ENCODE measurements around the gene PDCD6IP.
"Not testable (repeated sequence)": the region's sequence is repeated elsewhere in the genome, so short reads cannot be mapped to it uniquely, and the experiment has no call there.

PDCD6IP gene

GRCh38 chr3:33792167-33792892 lies 6.1 kb upstream of the PDCD6IP start:
- no peak for DNase-seq (ENCODE audit: low spot score)

- no peak for DNase-seq (ENCODE audit: low spot score)
These were observed 3.3 kb upstream of the PDCD6IP start for GRCh38 chr3:33795131-33795530.

- DNase-seq (ENCODE audit: low spot score), result no peak
These were observed 2.4 kb upstream of the PDCD6IP start for GRCh38 chr3:33795856-33796536.

GRCh38 chr3:33798113-33798417 lies 365 bp upstream of the PDCD6IP start:
- no peak for DNase-seq (ENCODE audit: low spot score)

GRCh38 chr3:33799202-33799551 lies 747 bp downstream of the PDCD6IP start:
- no peak for DNase-seq (ENCODE audit: low spot score)

- no peak for DNase-seq (ENCODE audit: low spot score)
These were observed 4.8 kb downstream of the PDCD6IP start for GRCh38 chr3:33803252-33803651.

GRCh38 chr3:33803894-33804526 lies 5.6 kb downstream of the PDCD6IP start:
- DNase-seq (ENCODE audit: low spot score), result no peak

GRCh38 chr3:33807191-33807590 lies 8.8 kb downstream of the PDCD6IP start:
- no peak for DNase-seq (ENCODE audit: low spot score)

GRCh38 chr3:33808559-33808958 lies 10.1 kb downstream of the PDCD6IP start:
- no peak for DNase-seq (ENCODE audit: low spot score)

- no peak for DNase-seq (ENCODE audit: low spot score)
These were observed 12.1 kb downstream of the PDCD6IP start for GRCh38 chr3:33810545-33810944.

GRCh38 chr3:33821989-33822388 lies 23.6 kb downstream of the PDCD6IP start:
- no peak for DNase-seq (ENCODE audit: low spot score)

- DNase-seq (ENCODE audit: low spot score), result no peak
These were observed 25.4 kb downstream of the PDCD6IP start for GRCh38 chr3:33823821-33824220.

GRCh38 chr3:33825111-33825510 lies 26.7 kb downstream of the PDCD6IP start:
- no peak for DNase-seq (ENCODE audit: low spot score)

GRCh38 chr3:33826206-33826605 lies 27.8 kb downstream of the PDCD6IP start:
- DNase-seq (ENCODE audit: low spot score), result no peak

- DNase-seq (ENCODE audit: low spot score), result no peak
These were observed 28.3 kb downstream of the PDCD6IP start for GRCh38 chr3:33826688-33827087.

- DNase-seq (ENCODE audit: low spot score), result no peak
These were observed 31.3 kb downstream of the PDCD6IP start for GRCh38 chr3:33829720-33830119.

GRCh38 chr3:33831053-33831452 lies 32.6 kb downstream of the PDCD6IP start:
- peak; percentile 8 for DNase-seq (ENCODE audit: low spot score)

GRCh38 chr3:33833408-33834095 lies 35.1 kb downstream of the PDCD6IP start:
- no peak for DNase-seq (ENCODE audit: low spot score)

- DNase-seq (ENCODE audit: low spot score), result no peak
These were observed 35.6 kb downstream of the PDCD6IP start for GRCh38 chr3:33834096-33834453.

GRCh38 chr3:33837182-33837581 lies 38.8 kb downstream of the PDCD6IP start:
- not testable (repeated sequence) for DNase-seq (ENCODE audit: low spot score)

GRCh38 chr3:33839283-33839682 lies 40.9 kb downstream of the PDCD6IP start:
- no peak for DNase-seq (ENCODE audit: low spot score)

GRCh38 chr3:33840179-33840578 lies 41.7 kb downstream of the PDCD6IP start:
- no peak for DNase-seq (ENCODE audit: low spot score)

Data from activated CD4-positive, alpha-beta T cell treated with anti-CD3 and anti-CD28 coated beads, Interleukin-2, Interleukin-4, amounts not matched to agents 100 ng/mL and 50 ng/mL, durations not matched to agents 16 hours and 8 hours (primary cell).